ENCODE measurements around the gene ZCCHC7. TPM values are rescaled to one million over a fixed set of nuclear protein-coding genes. Genes with fewer than 3 reads are reported as not detected.
A peak's percentile ranks its signal among the peaks of the same experiment; 100 is the strongest.

Gene ZCCHC7
- total RNA-seq, 1 donor from 2014 or later, result 27.8 TPM

- H3K4me1 Mint-ChIP-seq, result no peaks in the 10 kb centered on the region
- H3K27ac Mint-ChIP-seq, result no peak overlapping the region
- TF ChIP-seq, protein P1, sequence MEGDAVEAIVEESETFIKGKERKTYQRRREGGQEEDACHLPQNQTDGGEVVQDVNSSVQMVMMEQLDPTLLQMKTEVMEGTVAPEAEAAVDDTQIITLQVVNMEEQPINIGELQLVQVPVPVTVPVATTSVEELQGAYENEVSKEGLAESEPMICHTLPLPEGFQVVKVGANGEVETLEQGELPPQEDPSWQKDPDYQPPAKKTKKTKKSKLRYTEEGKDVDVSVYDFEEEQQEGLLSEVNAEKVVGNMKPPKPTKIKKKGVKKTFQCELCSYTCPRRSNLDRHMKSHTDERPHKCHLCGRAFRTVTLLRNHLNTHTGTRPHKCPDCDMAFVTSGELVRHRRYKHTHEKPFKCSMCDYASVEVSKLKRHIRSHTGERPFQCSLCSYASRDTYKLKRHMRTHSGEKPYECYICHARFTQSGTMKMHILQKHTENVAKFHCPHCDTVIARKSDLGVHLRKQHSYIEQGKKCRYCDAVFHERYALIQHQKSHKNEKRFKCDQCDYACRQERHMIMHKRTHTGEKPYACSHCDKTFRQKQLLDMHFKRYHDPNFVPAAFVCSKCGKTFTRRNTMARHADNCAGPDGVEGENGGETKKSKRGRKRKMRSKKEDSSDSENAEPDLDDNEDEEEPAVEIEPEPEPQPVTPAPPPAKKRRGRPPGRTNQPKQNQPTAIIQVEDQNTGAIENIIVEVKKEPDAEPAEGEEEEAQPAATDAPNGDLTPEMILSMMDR (IDR thresholded peaks at IDR 0.05; ENCODE audit: unreplicated experiment), result no peak
- H3K36me3 Mint-ChIP-seq, result peaks cover 14% of the 10 kb centered on the region
- H3K4me3 Mint-ChIP-seq, result no peak overlapping the region
- no peaks in the 10 kb centered on the region for H3K9me3 Mint-ChIP-seq
- DNase-seq (ENCODE audit: low spot score in 2 of 2, unreplicated experiment in 2 of 2), result no peak
- H3K27me3 Mint-ChIP-seq (ENCODE audit: low read depth), result no peaks in the 10 kb centered on the region
Measured at GRCh38 chr9:37246826-37247225, 126.5 kb downstream of the ZCCHC7 start.

DNA sequence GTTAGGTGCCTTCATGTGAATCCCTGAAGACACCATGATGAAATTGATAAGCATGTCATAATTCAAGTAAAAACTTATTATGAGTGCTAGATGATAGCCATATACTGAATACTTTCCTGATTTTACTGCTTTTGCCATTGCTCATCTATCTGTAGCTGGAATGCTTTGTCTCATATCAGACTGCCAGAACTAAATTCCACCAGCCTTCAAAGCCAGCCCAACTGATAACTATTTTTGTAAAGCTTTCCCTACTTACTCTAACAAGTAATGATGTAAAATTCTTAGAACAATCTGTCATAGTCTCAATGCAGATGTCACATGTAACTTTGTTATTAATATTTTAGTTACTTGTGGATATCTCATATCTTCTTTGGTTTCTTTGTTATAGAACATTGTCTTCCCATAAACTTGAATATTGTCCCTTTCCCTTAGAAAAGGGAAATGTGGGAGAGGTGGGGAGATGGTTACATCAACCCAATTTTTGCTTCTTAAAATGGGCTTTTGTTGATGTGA, 128.3 kb downstream of the ZCCHC7 start:
- H3K36me3 Mint-ChIP-seq, result peaks cover 19% of the 10 kb centered on the region
- peak overlapping the region; percentile 14 for H3K27ac Mint-ChIP-seq
- TF ChIP-seq, protein P1 (IDR thresholded peaks at IDR 0.05; ENCODE audit: unreplicated experiment), result no peak
- no peaks in the 10 kb centered on the region for H3K27me3 Mint-ChIP-seq (ENCODE audit: low read depth)
- H3K4me3 Mint-ChIP-seq, result no peak overlapping the region
- H3K9me3 Mint-ChIP-seq, result peaks cover 10% of the 10 kb centered on the region
- no peaks in the 10 kb centered on the region for H3K4me1 Mint-ChIP-seq
- no peak for DNase-seq (ENCODE audit: low spot score in 2 of 2, unreplicated experiment in 2 of 2)

GRCh38 chr9:37251452-37251851, 131.1 kb downstream of the ZCCHC7 start:
- no peak overlapping the region for H3K27ac Mint-ChIP-seq
- DNase-seq (ENCODE audit: low spot score in 2 of 2, unreplicated experiment in 2 of 2), result no peak
- no peaks in the 10 kb centered on the region for H3K27me3 Mint-ChIP-seq (ENCODE audit: low read depth)
- H3K4me3 Mint-ChIP-seq, result no peak overlapping the region
- peaks cover 10% of the 10 kb centered on the region for H3K9me3 Mint-ChIP-seq
- H3K36me3 Mint-ChIP-seq, result peaks cover 19% of the 10 kb centered on the region
- no peaks in the 10 kb centered on the region for H3K4me1 Mint-ChIP-seq
- TF ChIP-seq, protein P1 (IDR thresholded peaks at IDR 0.05; ENCODE audit: unreplicated experiment), result no peak

DNA sequence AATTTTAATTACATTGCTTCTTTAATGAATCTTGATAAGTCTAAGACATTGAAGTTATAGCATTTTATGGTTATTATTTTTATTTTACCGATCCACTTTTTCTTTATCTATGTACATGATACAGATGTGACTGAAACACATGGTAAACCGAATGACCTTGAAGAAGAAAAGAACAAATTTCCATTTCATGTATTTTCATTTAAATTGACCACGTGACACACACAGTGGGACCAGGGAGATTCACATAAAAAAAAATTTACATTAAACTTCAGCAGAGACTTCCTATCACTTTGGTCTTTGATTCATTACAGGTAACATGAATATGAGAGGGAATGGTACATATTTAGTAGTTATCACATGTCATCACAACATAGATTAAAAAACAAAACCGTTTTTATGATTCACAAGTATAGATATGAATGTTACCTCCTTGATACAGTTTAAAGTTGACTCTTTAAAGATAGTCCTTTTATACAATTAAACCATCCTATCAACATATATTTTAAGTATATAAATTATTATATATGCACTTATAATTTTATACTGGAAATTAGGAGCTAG, 133.1 kb downstream of the ZCCHC7 start:
- TF ChIP-seq, protein P1 (IDR thresholded peaks at IDR 0.05; ENCODE audit: unreplicated experiment), result no peak
- Mint-ChIP-seq H3K27me3 (ENCODE audit: low read depth) (no peaks in the 10 kb centered on the region), H3K9me3 (peaks cover 10% of the 10 kb centered on the region), H3K36me3 (peaks cover 19% of the 10 kb centered on the region), H3K4me3 (no peak overlapping the region), H3K4me1 (no peaks in the 10 kb centered on the region), H3K27ac (no peak overlapping the region)
- DNase-seq (ENCODE audit: low spot score in 2 of 2, unreplicated experiment in 2 of 2), result no peak

DNA sequence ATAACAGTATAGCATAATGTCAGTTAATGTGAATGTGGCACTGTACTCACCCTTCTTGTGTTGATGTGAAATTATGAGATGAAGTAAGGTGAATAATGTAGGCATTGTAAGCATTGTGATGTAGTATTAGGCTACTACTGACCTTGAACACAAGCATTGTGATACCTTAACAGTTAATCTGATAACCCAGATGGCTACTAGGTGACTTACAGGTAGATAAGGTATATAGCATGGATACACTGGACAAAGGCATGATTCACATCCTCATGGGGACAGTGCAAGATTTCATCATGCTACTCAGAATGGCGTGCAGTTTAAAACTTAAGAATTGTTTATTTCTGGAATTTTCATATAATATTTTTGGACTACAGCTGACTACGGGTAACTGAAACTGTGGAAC, 134.8 kb downstream of the ZCCHC7 start:
- Mint-ChIP-seq H3K4me1 (no peaks in the 10 kb centered on the region), H3K36me3 (peaks cover 8% of the 10 kb centered on the region), H3K4me3 (no peak overlapping the region), H3K27ac (no peak overlapping the region), H3K27me3 (ENCODE audit: low read depth) (no peaks in the 10 kb centered on the region), H3K9me3 (peaks cover 10% of the 10 kb centered on the region)
- DNase-seq (ENCODE audit: low spot score in 2 of 2, unreplicated experiment in 2 of 2), result no peak
- TF ChIP-seq, protein P1 (IDR thresholded peaks at IDR 0.05; ENCODE audit: unreplicated experiment), result no peak

Measured in mesothelial cell of epicardium (in vitro differentiated cells).